Testis (tissue), 3 donors: ENCODE results near the gene SLC38A10. TPM values are rescaled to one million over a fixed set of nuclear protein-coding genes. Genes with fewer than 3 reads are reported as not detected.

ENCODE experiments used
- DNase-seq: peaks from one replicate; pipeline ENCODE4 v3.0.0-alpha.2; 2019
- H3K27ac ChIP-seq, 2 donors: fragments of 200-600 bp; sonication (generic); one replicate each; pipeline ENCODE4 v1.5.1; 2019
- H3K27me3 ChIP-seq: fragments of 200-600 bp; sonication (generic); one replicate; pipeline ENCODE4 v1.5.1; 2019
- H3K36me3 ChIP-seq: fragments of 200-600 bp; sonication (generic); one replicate; pipeline ENCODE4 v1.5.1; 2017; ENCODE audit warnings: low read depth; ENCODE audit errors: missing control alignments
- H3K4me1 ChIP-seq: fragments of 200-600 bp; sonication (generic); one replicate; pipeline ENCODE4 v1.5.1; 2019
- H3K4me3 ChIP-seq, 2 donors: fragments of 200-600 bp; sonication (generic); one replicate each; pipeline ENCODE4 v1.5.1; 2017 to 2019
- H3K9me3 ChIP-seq: fragments of 200-600 bp; sonication (generic); one replicate; pipeline ENCODE4 v1.5.1; 2017
- CTCF ChIP-seq, 3 experiments: fragments of 450-650 bp in 2 of 3; fragments of 200-600 bp in 1 of 3; sonication (generic) in 1 of 3; IDR thresholded peaks; one replicate each; pipeline ENCODE4 v1.5.1; 2016 to 2019; ENCODE audit warnings: antibody characterized with exemption in 3 of 3, mild to moderate bottlenecking in 2 of 3, moderate library complexity in 1 of 3
- POLR2A ChIP-seq: fragments of 450-650 bp; IDR thresholded peaks from one replicate; pipeline ENCODE4 v1.6.1; 2017; ENCODE audit warnings: antibody characterized with exemption, mild to moderate bottlenecking, moderate library complexity
- WGBS, 2 donors: methylation state at CpG; one replicate each; pipeline ENCODE4 v1.1.5; 2018; 5-methylcytosine and 5-hydroxymethylcytosine counted together
- intact Hi-C: fragments of 100-400 bp; cut with DNase I; formaldehyde crosslinking; loops from one replicate; pipeline ENCODE4 v1.15.1; 2023; ENCODE audit warnings: low total_unique reads
- polyA plus RNA-seq: library from polyadenylated mRNA; stranded (reverse); fragments of 350-450 nt; fragmentation: Illumina TruSeq; extraction: RNeasy Lipid Tissue Mini Kit (QIAGEN cat#74804); gene quantifications from one replicate; pipeline ENCODE4 v1.2.3, GENCODE V29; 2014; ENCODE audit warnings: low read depth, low replicate concordance; ENCODE audit not compliant: insufficient read depth
- total RNA-seq, 2 donors: library from RNA; depleted of rRNA; stranded (reverse); fragments of >200 nt; gene quantifications; one replicate each; pipeline ENCODE4 v1.2.3, GENCODE V29; 2016

The SLC38A10 gene
- total and polyA plus RNA-seq, 3 donors from 2014 or later: 77.1 to 150 (median 131) TPM

GRCh38 chr17:81242421-81243332 is 52.4 kb downstream of the SLC38A10 start:
- 83 to 86% methylated on average over 24 to 33 of the region's 33 CpGs for WGBS, 2 donors
- intact Hi-C loops: no loop called here
- DNase-seq: no peak
- Histone ChIP-seq H3K9me3 (no peaks in the 10 kb centered on the region), H3K4me1 (peaks cover 18% of the 10 kb centered on the region), H3K27ac (no peak overlapping the region), H3K4me3 (no peak overlapping the region), H3K36me3 (no peaks in the 10 kb centered on the region), H3K27me3 (no peaks in the 10 kb centered on the region)
- no peak for TF ChIP-seq POLR2A
- no peak for TF ChIP-seq CTCF (IDR thresholded peaks at IDR 0.05)

- Histone ChIP-seq H3K4me1 (peaks cover 23% of the 10 kb centered on the region), H3K9me3 (no peaks in the 10 kb centered on the region), H3K27me3 (no peaks in the 10 kb centered on the region), H3K36me3 (no peaks in the 10 kb centered on the region), H3K27ac (no peak overlapping the region), H3K4me3 (no peak overlapping the region)
- DNase-seq: peak; percentile 67
- 50 to 82% methylated on average over 13 to 26 of the region's 26 CpGs for WGBS, 2 donors
- TF ChIP-seq CTCF (IDR thresholded peaks at IDR 0.05) (peak; percentile 55 to 75 (median 61)), POLR2A (no peak)
- intact Hi-C loops: no loop called here
Observed at GRCh38 chr17:81241648-81242420, 53.3 kb downstream of the SLC38A10 start.

- H3K27me3 ChIP-seq: no peaks in the 10 kb centered on the region
- no peak for TF ChIP-seq CTCF (IDR thresholded peaks at IDR 0.05)
- TF ChIP-seq POLR2A: no peak
- no peaks in the 10 kb centered on the region for H3K9me3 ChIP-seq
- intact Hi-C loops: no loop called here
- no peak overlapping the region for H3K4me3 ChIP-seq
- H3K4me1 ChIP-seq: peaks cover 23% of the 10 kb centered on the region
- WGBS, 2 donors: 82 to 87% methylated on average over 10 of the region's 10 CpGs
- no peak for DNase-seq
- no peak overlapping the region for H3K27ac ChIP-seq
- no peaks in the 10 kb centered on the region for H3K36me3 ChIP-seq
Observed at GRCh38 chr17:81241203-81241602, 53.9 kb downstream of the SLC38A10 start.

GRCh38 chr17:81240761-81241160 is 54.3 kb downstream of the SLC38A10 start:
- H3K9me3 ChIP-seq: no peaks in the 10 kb centered on the region
- no peaks in the 10 kb centered on the region for H3K36me3 ChIP-seq
- no peaks in the 10 kb centered on the region for H3K27me3 ChIP-seq
- H3K27ac ChIP-seq: no peak overlapping the region
- TF ChIP-seq CTCF (IDR thresholded peaks at IDR 0.05) (no peak), POLR2A (no peak)
- intact Hi-C loops: no loop called here
- H3K4me3 ChIP-seq: no peak overlapping the region
- peaks cover 23% of the 10 kb centered on the region for H3K4me1 ChIP-seq
- no peak for DNase-seq
- 73 to 86% methylated on average over 8 of the region's 8 CpGs for WGBS, 2 donors
